ENCODE results near the gene CDH24.

DNA sequence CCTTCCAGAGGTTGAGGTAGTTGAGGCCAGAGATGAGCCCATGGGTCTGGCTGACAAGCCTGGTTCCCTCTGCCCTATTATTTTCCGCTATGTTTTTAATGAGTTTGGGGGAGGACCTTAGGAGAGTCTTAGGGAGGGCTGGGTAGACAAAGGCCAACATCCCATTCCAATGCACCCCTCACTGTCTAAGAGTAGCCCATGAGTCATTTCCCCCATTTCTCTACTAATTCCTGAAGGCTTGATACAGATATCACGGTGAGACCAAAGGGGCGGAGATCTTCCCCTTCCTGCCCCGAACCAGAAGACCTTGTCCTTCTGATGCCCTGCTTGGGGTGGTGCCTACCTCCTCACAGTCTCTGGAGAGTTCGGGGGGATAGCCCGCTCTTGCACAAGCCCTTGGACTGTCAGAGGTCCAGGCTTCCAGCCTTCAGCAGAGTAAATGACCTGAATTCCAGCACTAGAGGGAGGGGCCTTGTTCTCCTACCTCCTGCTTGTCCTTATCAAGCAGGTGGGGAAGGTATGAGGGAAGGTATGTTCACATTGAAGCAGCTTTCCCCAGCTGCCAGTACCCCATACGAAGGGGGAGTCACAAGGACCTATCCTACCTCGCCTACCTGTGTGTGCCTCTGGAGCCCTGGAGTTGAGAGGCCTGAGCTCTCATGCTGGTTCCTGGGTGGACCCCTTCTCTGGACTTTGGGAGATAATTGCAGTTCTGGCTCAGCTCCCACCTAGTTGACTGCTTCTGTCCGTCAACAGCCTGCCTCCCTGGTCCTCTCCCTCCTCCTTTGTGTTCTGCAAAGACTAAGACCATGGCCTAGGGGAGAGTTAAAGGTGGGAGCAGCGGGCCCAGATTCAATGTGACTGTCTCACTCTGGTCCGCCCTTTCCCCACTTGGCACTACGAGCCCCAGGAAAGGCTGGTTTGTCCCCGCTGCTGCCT lies 11.6 kb downstream of the CDH24 start:
- TF ChIP-seq, protein P1, sequence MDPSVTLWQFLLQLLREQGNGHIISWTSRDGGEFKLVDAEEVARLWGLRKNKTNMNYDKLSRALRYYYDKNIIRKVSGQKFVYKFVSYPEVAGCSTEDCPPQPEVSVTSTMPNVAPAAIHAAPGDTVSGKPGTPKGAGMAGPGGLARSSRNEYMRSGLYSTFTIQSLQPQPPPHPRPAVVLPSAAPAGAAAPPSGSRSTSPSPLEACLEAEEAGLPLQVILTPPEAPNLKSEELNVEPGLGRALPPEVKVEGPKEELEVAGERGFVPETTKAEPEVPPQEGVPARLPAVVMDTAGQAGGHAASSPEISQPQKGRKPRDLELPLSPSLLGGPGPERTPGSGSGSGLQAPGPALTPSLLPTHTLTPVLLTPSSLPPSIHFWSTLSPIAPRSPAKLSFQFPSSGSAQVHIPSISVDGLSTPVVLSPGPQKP (IDR thresholded peaks at IDR 0.05; ENCODE audit: low read depth, low read length), result no peak
- no peak for TF ChIP-seq ZC3H11A (IDR thresholded peaks at IDR 0.05)
- TF ChIP-seq CHD2 (IDR thresholded peaks at IDR 0.05; ENCODE audit: low read length, partially characterized antibody), result no peak
- no peak for TF ChIP-seq RAD21 (conservative IDR thresholded peaks at IDR 0.05 in 1 of 2, IDR thresholded peaks at IDR 0.05 in 1 of 2)
- no peak for TF ChIP-seq MAFK (IDR thresholded peaks at IDR 0.05; ENCODE audit: partially characterized antibody)
- no peak for TF ChIP-seq MYC (IDR thresholded peaks at IDR 0.05; ENCODE audit: borderline replicate concordance, low read length)
- no peak for TF ChIP-seq POLR2A (IDR thresholded peaks at IDR 0.05; ENCODE audit: low read length)
- TF ChIP-seq, protein P2, sequence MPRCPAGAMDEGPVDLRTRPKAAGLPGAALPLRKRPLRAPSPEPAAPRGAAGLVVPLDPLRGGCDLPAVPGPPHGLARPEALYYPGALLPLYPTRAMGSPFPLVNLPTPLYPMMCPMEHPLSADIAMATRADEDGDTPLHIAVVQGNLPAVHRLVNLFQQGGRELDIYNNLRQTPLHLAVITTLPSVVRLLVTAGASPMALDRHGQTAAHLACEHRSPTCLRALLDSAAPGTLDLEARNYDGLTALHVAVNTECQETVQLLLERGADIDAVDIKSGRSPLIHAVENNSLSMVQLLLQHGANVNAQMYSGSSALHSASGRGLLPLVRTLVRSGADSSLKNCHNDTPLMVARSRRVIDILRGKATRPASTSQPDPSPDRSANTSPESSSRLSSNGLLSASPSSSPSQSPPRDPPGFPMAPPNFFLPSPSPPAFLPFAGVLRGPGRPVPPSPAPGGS (IDR thresholded peaks at IDR 0.05), result no peak
- TF ChIP-seq, protein P3, sequence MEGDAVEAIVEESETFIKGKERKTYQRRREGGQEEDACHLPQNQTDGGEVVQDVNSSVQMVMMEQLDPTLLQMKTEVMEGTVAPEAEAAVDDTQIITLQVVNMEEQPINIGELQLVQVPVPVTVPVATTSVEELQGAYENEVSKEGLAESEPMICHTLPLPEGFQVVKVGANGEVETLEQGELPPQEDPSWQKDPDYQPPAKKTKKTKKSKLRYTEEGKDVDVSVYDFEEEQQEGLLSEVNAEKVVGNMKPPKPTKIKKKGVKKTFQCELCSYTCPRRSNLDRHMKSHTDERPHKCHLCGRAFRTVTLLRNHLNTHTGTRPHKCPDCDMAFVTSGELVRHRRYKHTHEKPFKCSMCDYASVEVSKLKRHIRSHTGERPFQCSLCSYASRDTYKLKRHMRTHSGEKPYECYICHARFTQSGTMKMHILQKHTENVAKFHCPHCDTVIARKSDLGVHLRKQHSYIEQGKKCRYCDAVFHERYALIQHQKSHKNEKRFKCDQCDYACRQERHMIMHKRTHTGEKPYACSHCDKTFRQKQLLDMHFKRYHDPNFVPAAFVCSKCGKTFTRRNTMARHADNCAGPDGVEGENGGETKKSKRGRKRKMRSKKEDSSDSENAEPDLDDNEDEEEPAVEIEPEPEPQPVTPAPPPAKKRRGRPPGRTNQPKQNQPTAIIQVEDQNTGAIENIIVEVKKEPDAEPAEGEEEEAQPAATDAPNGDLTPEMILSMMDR (IDR thresholded peaks at IDR 0.05), result no peak
- TF ChIP-seq RFX5 (IDR thresholded peaks at IDR 0.05), result no peak
- TF ChIP-seq JUN (IDR thresholded peaks at IDR 0.05), result no peak
- no peak for TF ChIP-seq FOXS1 (CRISPR knock-in tag; IDR thresholded peaks at IDR 0.05)
- TF ChIP-seq, protein P4, sequence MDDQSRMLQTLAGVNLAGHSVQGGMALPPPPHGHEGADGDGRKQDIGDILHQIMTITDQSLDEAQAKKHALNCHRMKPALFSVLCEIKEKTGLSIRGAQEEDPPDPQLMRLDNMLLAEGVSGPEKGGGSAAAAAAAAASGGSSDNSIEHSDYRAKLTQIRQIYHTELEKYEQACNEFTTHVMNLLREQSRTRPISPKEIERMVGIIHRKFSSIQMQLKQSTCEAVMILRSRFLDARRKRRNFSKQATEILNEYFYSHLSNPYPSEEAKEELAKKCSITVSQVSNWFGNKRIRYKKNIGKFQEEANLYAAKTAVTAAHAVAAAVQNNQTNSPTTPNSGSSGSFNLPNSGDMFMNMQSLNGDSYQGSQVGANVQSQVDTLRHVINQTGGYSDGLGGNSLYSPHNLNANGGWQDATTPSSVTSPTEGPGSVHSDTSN (IDR thresholded peaks at IDR 0.05), result no peak

Data from A549 (cell line).